ENCODE results near the gene DDN. TPM values are rescaled to one million over a fixed set of nuclear protein-coding genes. Genes with fewer than 3 reads are reported as not detected.

Gene DDN
- total RNA-seq, 8 experiments from 2014 or later: 0.23 to 1.4 (median 0.57) TPM

DNA sequence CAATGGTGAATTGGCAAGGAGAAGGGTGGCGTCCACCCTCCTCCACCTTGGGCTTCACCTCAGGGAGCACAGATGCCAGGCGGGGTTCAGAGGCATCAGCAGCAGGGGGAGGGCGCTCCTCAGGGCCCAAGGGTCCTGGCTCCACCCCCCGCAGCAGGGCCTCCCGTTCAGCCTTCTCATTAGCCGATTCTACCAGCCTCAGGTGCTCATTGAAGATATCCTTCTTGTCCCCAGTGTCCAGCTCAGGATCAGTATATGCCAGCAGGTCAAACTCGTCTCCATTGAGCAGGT is 38.7 kb upstream of the DDN start:
- Histone ChIP-seq H3K4me3 (no peak overlapping the region), H3K27ac (no peak overlapping the region), H3K4me1 (replicated peaks in 1 of 2) (no peaks in the 10 kb centered on the region)
- 80 to 100% (median 94%) methylated on average over 1 to 3 of the region's 7 CpGs; no CpG with 5 or more reads in 6 of the 10 experiments for WGBS, 10 experiments
- ATAC-seq (replicated peaks in 6 of 8): peak in 2 of 8 experiments; percentile 5 to 11
- in situ Hi-C loops (cut with MboI; ENCODE audit: low pct_unique_long_range_greater_than_20kb in 2 of 9, low sequenced_read_pairs in 9 of 9, unreplicated experiment in 9 of 9): no loop called here

DNA sequence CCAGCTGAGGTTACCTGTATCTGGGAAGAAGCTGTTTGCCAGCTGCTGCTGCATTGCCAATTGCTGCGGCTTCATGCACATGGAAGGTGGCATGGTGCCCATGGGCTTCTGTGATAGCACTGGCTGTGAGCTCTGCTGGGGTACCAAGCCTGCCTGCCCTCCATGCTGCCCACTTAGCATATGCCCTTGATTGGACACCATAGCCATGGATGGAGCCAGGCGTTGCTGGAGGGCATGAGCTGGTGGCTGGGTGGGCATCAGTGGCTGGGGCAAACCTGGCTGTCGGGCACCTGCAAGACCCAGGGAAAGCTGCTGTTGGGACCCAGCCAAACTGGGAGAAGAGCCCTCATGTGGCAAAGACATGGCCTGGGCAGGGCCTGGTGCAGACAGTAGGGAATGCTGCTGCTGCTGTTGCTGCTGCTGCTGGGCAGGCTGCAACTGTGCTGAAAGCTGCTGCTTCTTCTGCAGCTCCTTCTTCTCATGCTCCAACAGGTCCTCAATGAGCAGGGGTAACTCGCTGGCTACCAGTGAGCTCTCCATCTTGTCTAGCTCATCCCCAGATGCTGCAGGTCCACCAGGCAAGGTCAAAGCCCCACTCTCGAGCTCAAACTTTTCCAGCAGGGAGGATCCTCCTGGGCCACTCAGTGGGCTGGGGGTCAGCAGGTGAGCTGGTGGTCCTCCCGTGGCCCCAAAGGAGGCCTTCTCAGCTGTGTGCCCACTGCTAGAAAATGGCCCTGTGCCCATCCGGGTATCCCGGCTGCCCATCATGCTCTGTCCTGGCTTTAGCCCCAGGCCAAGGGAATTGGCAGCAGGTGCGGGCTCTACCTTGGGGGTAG is 38.2 kb upstream of the DDN start:
- no peak overlapping the region for H3K4me3 ChIP-seq
- no peak overlapping the region for H3K27ac ChIP-seq
- in situ Hi-C loops (cut with MboI; ENCODE audit: low pct_unique_long_range_greater_than_20kb in 2 of 9, low sequenced_read_pairs in 9 of 9, unreplicated experiment in 9 of 9): no loop called here
- no peaks in the 10 kb centered on the region for H3K4me1 ChIP-seq (replicated peaks in 1 of 2)
- ATAC-seq (replicated peaks in 6 of 8): no peak
- WGBS, 10 experiments: 96 to 100% (median 100%) methylated on average over 2 to 6 of the region's 9 CpGs; no CpG with 5 or more reads in 4 of the 10 experiments

DNA sequence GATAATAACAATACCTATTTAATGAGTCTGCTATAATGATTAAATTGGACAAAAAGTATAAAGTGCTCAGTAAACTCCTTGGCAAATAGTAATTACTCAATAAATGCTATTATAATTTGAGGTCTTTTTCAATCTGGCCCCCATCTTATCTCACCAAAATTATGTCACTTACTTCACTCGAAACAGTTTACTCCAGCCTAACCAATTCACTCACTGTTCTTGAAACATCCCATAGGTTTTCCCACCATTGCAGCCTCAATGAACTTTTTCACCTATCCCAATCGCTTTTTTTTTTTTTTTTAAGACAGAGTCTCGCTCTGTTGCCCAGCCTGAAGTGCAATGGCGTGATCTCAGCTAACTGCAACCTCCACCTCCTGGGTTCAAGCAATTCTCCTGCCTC is 36.9 kb upstream of the DDN start:
- ATAC-seq (replicated peaks in 6 of 8): no peak
- Histone ChIP-seq H3K27ac (no peak overlapping the region), H3K4me3 (no peak overlapping the region), H3K4me1 (replicated peaks in 1 of 2) (no peaks in the 10 kb centered on the region)
- WGBS, 10 experiments: 50 to 100% (median 89%) methylated on average over 1 to 4 of the region's 4 CpGs
- in situ Hi-C loops (cut with MboI; ENCODE audit: low pct_unique_long_range_greater_than_20kb in 2 of 9, low sequenced_read_pairs in 9 of 9, unreplicated experiment in 9 of 9): no loop called here

DNA sequence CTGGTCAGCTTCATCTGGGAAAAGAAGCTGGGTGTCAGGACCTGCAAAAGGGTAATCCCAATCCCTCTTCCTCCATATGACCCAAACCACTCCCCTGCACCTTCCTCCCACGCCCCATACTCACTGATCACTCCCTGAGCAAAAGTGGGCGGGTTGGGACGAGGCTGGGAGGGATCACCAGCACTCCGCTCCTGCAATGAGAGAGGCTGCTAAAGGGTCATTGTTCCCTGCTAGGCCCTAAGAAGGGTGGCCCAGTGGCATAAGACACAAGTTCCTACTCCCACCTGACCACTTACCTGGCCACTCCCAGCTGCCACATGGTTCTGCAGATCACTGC is 35.1 kb upstream of the DDN start:
- in situ Hi-C loops (cut with MboI; ENCODE audit: low pct_unique_long_range_greater_than_20kb in 2 of 9, low sequenced_read_pairs in 9 of 9, unreplicated experiment in 9 of 9): no loop called here

DNA sequence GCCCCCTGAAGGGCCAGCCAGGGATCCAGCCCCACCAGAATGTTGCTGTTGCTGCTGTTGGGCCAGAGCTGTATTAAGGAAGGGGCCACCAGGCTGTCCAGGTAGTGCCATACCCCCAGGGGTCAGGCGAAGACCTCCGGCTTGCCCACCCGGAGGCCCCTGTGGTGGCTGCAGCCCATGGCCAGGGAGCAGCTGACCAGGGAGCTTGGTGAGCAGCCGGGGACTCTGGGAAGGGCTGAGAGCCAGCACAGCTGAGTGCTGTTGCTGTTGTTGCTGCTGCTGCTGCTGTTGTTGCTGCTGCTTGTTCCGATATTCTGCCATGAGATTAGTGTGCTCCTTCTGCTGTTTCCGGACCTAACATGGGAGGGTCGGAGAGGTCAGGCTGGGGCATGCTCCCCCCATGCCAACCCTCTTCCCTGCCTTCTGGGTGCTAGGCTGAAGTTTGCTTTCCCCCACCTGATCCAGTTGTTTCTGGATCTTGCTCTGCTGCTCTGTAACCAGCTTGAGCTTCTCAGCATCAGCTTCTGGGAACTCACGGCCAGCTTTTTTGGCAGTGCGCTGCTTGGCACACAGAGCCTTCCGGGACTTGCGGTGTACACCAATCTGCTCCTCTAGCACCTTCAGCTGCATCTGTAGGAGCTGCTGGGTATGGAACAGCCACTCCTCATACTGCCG is 34.6 kb upstream of the DDN start:
- peak in 4 of 8 experiments; percentile 18 to 31 (median 20) for ATAC-seq (replicated peaks in 6 of 8)
- in situ Hi-C loops (cut with MboI; ENCODE audit: low pct_unique_long_range_greater_than_20kb in 2 of 9, low sequenced_read_pairs in 9 of 9, unreplicated experiment in 9 of 9): no loop called here
- 67 to 100% (median 100%) methylated on average over 2 to 5 of the region's 12 CpGs; no CpG with 5 or more reads in 6 of the 10 experiments for WGBS, 10 experiments
- no peak overlapping the region for H3K4me3 ChIP-seq
- no peaks in the 10 kb centered on the region for H3K4me1 ChIP-seq (replicated peaks in 1 of 2)
- no peak overlapping the region for H3K27ac ChIP-seq

More for the DNA sequence above, 35.1 kb upstream of the DDN start:
- H3K4me1 ChIP-seq (replicated peaks in 1 of 2): no peaks in the 10 kb centered on the region
- ATAC-seq (replicated peaks in 6 of 8): peak in 1 of 8 experiments; percentile 3
- no peak overlapping the region for H3K27ac ChIP-seq
- H3K4me3 ChIP-seq: no peak overlapping the region
- 100% methylated on average over 1 to 3 of the region's 4 CpGs; no CpG with 5 or more reads in 7 of the 10 experiments for WGBS, 10 experiments

DNA sequence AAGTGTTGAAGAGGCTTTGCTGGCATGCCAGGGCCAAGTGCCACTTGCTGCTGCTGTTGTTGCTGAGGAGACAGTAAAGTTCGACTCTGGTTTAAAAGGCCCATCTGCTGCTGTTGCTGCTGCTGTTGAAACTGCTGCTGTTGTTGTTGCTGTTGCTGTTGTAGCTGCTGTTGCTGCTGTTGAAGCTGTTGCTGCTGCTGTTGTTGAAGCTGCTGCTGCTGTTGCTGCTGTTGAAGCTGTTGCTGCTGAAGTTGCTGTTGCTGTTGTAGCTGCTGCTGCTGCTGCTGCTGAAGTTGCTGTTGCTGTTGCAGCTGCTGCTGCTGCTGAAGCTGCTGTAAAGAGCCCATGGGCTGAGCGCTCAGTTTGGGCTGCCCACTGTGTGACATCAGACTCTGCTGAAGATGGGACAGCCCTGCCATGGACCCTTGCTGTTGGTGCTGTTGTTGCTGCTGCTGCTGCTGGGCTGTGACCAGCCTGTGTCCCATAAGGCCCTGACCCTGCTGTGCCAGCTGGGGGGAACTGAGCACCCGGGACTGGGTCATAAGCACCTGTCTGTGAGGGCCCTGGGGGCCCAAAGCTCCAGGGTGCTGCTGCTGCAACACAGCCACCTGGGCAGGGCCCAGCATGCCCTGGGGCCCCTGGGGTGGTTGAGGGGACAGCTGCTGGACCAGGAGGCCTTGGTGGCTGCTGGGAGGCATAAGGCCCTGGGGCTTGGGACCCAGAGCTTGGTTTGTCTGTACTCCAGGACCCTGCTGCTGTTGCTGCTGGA is 33.7 kb upstream of the DDN start:
- ATAC-seq (replicated peaks in 6 of 8): peak in 5 of 8 experiments; percentile 16 to 38 (median 34)
- Histone ChIP-seq H3K4me3 (no peak overlapping the region), H3K4me1 (replicated peaks in 1 of 2) (no peaks in the 10 kb centered on the region), H3K27ac (no peak overlapping the region)
- WGBS, 10 experiments: 79 to 100% (median 83%) methylated on average over 1 to 3 of the region's 3 CpGs; no CpG with 5 or more reads in 6 of the 10 experiments
- in situ Hi-C loops (cut with MboI; ENCODE audit: low pct_unique_long_range_greater_than_20kb in 2 of 9, low sequenced_read_pairs in 9 of 9, unreplicated experiment in 9 of 9): no loop called here

DNA sequence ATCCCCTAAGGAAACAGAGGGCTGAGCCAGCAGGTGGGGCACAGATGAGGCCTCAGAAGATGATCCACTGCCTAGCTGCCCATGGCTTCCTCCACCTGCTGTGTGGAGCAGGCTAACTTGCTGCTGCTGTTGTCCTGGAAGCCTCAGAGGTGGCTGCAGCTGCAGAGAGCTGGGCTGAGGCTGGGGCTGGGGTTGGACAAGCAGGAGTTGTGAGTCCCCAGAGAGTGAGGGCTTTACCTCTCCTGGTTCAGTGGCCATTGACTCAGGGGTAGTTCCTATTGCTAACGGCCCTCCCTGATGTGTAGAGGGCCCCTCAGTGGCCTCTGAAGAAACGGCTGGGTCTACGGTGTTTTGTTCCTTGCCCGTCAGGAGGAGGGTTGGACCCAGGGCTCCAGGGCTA is 33.1 kb upstream of the DDN start:
- in situ Hi-C loops (cut with MboI; ENCODE audit: low pct_unique_long_range_greater_than_20kb in 2 of 9, low sequenced_read_pairs in 9 of 9, unreplicated experiment in 9 of 9): no loop called here
- peak in 3 of 8 experiments; percentile 13 to 78 (median 24) for ATAC-seq (replicated peaks in 6 of 8)
- 65 to 100% (median 80%) methylated on average over 1 to 2 of the region's 4 CpGs; no CpG with 5 or more reads in 7 of the 10 experiments for WGBS, 10 experiments
- no peaks in the 10 kb centered on the region for H3K4me1 ChIP-seq (replicated peaks in 1 of 2)
- no peak overlapping the region for H3K27ac ChIP-seq
- H3K4me3 ChIP-seq: no peak overlapping the region

DNA sequence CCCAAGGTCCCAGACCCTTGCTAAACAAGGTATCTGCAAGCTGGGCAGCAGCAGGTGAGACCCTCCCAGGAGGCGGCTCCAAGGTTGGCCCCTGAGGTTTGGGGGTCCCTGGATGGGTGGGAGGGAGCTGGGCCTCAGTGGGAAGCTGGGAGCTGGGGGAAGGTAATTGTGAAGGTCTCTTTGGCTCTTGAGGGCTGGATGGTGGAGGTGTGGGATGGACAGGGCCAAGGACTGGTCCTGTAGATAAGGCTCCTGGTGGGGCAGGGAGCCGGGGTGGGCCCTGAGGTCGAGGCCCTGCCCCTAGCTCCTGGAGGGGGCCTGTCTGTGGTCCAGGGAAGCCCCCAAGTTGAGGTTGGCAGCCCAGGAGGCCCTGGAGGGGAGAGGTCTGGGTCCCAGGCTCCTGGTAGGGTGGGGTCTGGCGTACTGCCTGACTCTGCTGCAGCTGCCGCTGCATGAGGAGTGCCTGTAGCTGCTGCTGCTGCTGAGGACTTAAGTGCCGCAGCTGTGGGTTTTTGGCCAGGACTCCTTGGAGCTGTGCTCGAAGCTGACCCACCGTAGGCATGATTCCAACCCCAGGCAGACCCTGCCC is 32.5 kb upstream of the DDN start:
- in situ Hi-C loops (cut with MboI; ENCODE audit: low pct_unique_long_range_greater_than_20kb in 2 of 9, low sequenced_read_pairs in 9 of 9, unreplicated experiment in 9 of 9): no loop called here
- WGBS, 10 experiments: 100% methylated on average over 1 to 2 of the region's 8 CpGs; no CpG with 5 or more reads in 7 of the 10 experiments
- Histone ChIP-seq H3K4me3 (no peak overlapping the region), H3K27ac (no peak overlapping the region), H3K4me1 (replicated peaks in 1 of 2) (no peaks in the 10 kb centered on the region)
- peak in 2 of 8 experiments; percentile 9 to 10 for ATAC-seq (replicated peaks in 6 of 8)

DNA sequence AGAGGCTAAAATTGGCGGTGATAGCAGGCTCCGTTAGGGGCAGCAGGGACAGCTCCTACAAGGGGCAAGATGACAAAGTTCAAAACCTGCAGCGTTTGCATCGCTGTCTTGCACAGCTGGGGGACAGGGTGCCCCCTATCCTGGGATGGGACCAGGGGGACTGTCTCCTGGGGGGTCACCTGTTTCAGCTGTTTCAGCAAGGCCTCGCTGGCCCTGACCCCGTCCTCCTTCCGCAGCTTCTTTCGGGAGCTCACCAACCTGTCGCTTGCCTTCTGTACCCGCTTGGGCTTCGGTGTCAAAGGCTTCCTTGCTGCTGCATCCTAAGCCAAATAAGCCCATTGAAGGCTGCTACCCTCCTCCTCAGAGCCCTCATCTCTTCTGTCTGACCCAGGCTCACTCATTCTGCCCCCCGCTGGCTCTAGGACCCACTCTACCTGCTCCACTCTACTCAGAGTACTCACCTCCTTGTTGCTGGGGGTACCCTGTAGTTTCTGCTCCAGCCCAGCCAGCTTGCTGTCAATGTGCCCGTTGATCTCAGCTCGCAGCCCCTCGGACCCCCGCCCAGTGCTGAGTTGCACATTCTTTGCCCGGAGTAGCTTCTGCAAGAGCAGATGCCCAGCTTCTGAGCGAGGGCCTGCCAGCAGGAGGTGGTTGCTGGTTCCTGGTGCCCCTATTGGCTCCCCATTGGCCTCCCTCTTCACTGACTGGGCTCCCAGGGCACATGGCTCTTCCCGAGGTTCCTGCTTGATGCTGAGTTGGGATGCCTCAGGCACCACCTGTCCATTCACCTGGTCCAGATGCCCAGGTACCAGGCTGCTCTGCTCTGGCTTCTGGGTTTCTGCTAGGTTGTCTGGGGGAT is 31.8 kb upstream of the DDN start:
- 40 to 100% (median 97%) methylated on average over 1 to 7 of the region's 19 CpGs; no CpG with 5 or more reads in 1 of the 10 experiments for WGBS, 10 experiments
- ATAC-seq (replicated peaks in 6 of 8): no peak
- Histone ChIP-seq H3K4me3 (no peak overlapping the region), H3K27ac (no peak overlapping the region), H3K4me1 (replicated peaks in 1 of 2) (no peaks in the 10 kb centered on the region)
- in situ Hi-C loops (cut with MboI; ENCODE audit: low pct_unique_long_range_greater_than_20kb in 2 of 9, low sequenced_read_pairs in 9 of 9, unreplicated experiment in 9 of 9): no loop called here

DNA sequence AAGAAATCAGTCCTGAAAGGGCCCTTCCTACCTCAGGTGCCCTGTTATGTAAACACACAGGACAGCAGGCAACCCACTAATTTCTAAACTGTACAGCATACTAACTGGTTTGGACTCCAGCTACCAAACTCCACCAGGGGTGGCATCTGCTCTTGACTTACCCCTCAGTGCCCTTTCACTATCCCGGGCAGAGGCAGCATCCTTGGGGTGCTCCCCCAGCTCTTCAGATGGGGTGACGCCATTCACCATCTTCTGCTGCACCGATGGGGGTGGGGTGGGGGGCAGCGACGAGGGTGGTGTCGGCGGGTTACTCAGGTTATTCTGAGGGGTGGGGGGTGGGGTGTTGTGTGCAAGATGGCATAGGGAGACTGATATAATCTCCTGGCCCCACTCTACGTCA is 30.9 kb upstream of the DDN start:
- 74 to 90% methylated on average over 2 to 3 of the region's 8 CpGs; no CpG with 5 or more reads in 8 of the 10 experiments for WGBS, 10 experiments
- Histone ChIP-seq H3K4me3 (no peak overlapping the region), H3K27ac (no peak overlapping the region), H3K4me1 (replicated peaks in 1 of 2) (no peaks in the 10 kb centered on the region)
- no peak for ATAC-seq (replicated peaks in 6 of 8)
- in situ Hi-C loops (cut with MboI; ENCODE audit: low pct_unique_long_range_greater_than_20kb in 2 of 9, low sequenced_read_pairs in 9 of 9, unreplicated experiment in 9 of 9): no loop called here

DNA sequence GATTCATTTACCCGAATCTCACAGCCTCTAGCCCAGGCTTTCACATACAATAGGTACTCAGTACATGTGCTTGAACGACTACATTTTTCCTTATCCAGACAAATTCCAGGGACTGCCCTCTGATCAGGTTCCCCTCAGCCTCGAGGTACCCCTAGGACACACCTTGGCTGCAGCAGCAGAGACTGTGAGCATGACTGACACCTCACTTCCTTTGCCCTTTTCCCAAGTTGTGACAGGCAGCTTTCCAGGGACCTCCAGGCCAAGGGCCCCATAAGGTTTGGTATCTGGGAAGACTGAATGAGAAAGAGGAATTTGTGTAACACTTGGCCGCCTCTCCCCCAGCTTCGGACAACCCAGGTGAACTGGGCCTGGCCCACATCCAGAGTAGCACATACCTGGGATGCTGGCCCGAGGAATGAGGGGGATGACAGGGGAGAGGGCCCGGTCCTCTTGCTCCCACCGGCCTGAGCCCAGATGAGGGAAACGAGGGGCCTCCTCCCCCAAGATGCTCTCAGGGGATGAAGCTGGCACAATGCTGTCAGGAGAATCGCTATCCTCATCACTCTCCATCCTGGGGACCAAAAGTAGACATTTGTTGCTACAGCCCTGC is 29.6 kb upstream of the DDN start:
- H3K27ac ChIP-seq: no peak overlapping the region
- WGBS, 10 experiments: 64 to 100% (median 94%) methylated on average over 1 to 5 of the region's 10 CpGs; no CpG with 5 or more reads in 2 of the 10 experiments
- in situ Hi-C loops (cut with MboI; ENCODE audit: low pct_unique_long_range_greater_than_20kb in 2 of 9, low sequenced_read_pairs in 9 of 9, unreplicated experiment in 9 of 9): no loop called here
- H3K4me3 ChIP-seq: no peak overlapping the region
- ATAC-seq (replicated peaks in 6 of 8): no peak
- H3K4me1 ChIP-seq (replicated peaks in 1 of 2): no peaks in the 10 kb centered on the region

Data from motor neuron (in vitro differentiated cells).